Measurements from ENCODE around the gene GPRC5C. TPM values are rescaled to one million over a fixed set of nuclear protein-coding genes. Genes with fewer than 3 reads are reported as not detected.
"Not testable (repeated sequence)": the region's sequence is repeated elsewhere in the genome, so short reads cannot be mapped to it uniquely, and the experiment has no call there.

The GPRC5C gene
- total RNA-seq, 4 donors from 2014 or later: 62.5 to 263 (median 174) TPM

- in situ Hi-C loops (cut with MboI; ENCODE audit: low pct_ligation_motif_present in 1 of 4, low pct_unique_long_range_greater_than_20kb in 1 of 4, low sequenced_read_pairs in 3 of 4) (no loop called here), intact Hi-C loops (cut with DNase I; ENCODE audit: low total_unique reads) (no loop called here)
- Histone ChIP-seq H3K4me3 (no peak overlapping the region), H3K4me1 (peaks cover 0 to 5% (median 0%) of the 10 kb centered on the region in 4 donors), H3K9me3 (no peaks in the 10 kb centered on the region), H3K27me3 (no peaks in the 10 kb centered on the region), H3K36me3 (no peaks in the 10 kb centered on the region), H3K27ac (no peak overlapping the region)
- 40 to 75% methylated on average over 1 to 7 of the region's 7 CpGs for WGBS, 2 donors (ENCODE audit: low coverage in 1 of 2)
- TF ChIP-seq POLR2AphosphoS5 (IDR thresholded peaks at IDR 0.05): no peak
- TF ChIP-seq EP300 (IDR thresholded peaks at IDR 0.05; ENCODE audit: low read depth): no peak
- no peak for TF ChIP-seq POLR2A (IDR thresholded peaks at IDR 0.05)
- TF ChIP-seq, protein P1, sequence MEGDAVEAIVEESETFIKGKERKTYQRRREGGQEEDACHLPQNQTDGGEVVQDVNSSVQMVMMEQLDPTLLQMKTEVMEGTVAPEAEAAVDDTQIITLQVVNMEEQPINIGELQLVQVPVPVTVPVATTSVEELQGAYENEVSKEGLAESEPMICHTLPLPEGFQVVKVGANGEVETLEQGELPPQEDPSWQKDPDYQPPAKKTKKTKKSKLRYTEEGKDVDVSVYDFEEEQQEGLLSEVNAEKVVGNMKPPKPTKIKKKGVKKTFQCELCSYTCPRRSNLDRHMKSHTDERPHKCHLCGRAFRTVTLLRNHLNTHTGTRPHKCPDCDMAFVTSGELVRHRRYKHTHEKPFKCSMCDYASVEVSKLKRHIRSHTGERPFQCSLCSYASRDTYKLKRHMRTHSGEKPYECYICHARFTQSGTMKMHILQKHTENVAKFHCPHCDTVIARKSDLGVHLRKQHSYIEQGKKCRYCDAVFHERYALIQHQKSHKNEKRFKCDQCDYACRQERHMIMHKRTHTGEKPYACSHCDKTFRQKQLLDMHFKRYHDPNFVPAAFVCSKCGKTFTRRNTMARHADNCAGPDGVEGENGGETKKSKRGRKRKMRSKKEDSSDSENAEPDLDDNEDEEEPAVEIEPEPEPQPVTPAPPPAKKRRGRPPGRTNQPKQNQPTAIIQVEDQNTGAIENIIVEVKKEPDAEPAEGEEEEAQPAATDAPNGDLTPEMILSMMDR (IDR thresholded peaks at IDR 0.05): no peak
- DNase-seq: no peak
Measured at GRCh38 chr17:74481621-74482020, 49.7 kb downstream of the GPRC5C start.

DNA sequence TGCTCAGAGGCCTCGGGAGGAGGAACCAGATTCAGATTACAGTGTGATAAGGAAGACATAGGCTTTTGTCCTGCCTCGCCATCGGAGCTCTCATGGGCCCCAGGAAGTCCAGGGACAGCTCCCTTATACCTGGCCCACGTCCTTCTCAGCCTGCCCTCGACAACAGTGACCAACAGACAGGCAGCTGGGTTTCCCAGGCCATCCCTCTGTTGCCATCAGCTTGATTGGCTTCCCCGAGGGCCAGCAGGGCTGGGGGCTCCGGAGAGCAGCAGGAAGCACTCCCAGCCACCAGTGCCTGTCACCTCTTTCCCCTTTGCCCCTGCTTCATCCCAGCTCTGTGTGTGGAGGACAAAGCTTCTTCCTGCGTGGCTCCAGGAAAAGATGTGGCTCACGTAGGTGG, 52.2 kb downstream of the GPRC5C start:
- TF ChIP-seq POLR2AphosphoS5 (IDR thresholded peaks at IDR 0.05) (no peak), POLR2A (IDR thresholded peaks at IDR 0.05) (no peak), EP300 (IDR thresholded peaks at IDR 0.05; ENCODE audit: low read depth) (no peak)
- TF ChIP-seq, protein P1 (IDR thresholded peaks at IDR 0.05): no peak
- H3K4me3 ChIP-seq: no peak overlapping the region
- in situ Hi-C loops (cut with MboI; ENCODE audit: low pct_ligation_motif_present in 1 of 4, low pct_unique_long_range_greater_than_20kb in 1 of 4, low sequenced_read_pairs in 3 of 4) (no loop called here), intact Hi-C loops (cut with DNase I; ENCODE audit: low total_unique reads) (no loop called here)
- no peaks in the 10 kb centered on the region for H3K27me3 ChIP-seq
- WGBS, 2 donors (ENCODE audit: low coverage in 1 of 2): 80 to 84% methylated on average over 1 to 9 of the region's 9 CpGs
- no peak for DNase-seq
- H3K9me3 ChIP-seq: no peaks in the 10 kb centered on the region
- no peak overlapping the region for H3K27ac ChIP-seq
- H3K36me3 ChIP-seq: no peaks in the 10 kb centered on the region
- H3K4me1 ChIP-seq: peaks cover 0 to 3% (median 0%) of the 10 kb centered on the region in 4 donors

DNA sequence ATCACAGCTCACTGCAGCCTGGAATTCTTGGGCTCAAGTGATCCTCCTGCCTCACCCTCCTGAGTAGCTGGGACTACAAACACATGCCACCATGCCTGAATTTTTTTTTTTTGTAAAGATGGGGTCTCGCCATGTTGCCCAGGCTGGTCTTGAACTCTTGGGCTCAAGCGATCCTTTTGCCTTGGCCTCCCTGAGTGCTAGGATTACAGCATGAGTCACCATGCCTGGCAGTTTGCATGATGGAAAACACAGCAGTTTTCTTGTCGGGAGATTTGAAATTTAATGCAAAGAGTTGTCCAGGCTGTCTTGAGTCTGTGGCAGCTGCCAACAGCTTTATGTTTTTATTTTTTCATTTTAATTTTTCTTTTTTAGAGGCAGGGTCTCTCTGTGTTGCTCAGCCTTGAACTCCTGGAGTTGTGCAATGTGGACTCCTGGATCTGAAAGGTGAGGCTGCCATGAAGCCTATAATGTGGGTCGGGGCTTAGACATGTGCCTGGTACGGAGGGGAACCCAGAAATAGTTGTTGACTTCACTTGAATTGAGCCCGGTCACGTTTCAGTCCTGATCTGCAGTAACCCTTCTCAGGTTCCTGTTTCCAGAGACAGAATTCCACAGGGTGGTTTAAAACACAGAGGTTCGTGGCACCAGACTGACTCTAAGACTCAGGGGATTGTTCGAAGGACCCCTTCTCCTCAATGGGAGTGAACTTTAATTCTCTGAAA, 53.3 kb downstream of the GPRC5C start:
- Histone ChIP-seq H3K4me1 (no peaks in the 10 kb centered on the region), H3K9me3 (no peaks in the 10 kb centered on the region), H3K27me3 (no peaks in the 10 kb centered on the region), H3K4me3 (no peak overlapping the region), H3K27ac (no peak overlapping the region), H3K36me3 (no peaks in the 10 kb centered on the region)
- 52 to 56% methylated on average over 4 to 9 of the region's 9 CpGs for WGBS, 2 donors (ENCODE audit: low coverage in 1 of 2)
- in situ Hi-C loops (cut with MboI; ENCODE audit: low pct_ligation_motif_present in 1 of 4, low pct_unique_long_range_greater_than_20kb in 1 of 4, low sequenced_read_pairs in 3 of 4) (no loop called here), intact Hi-C loops (cut with DNase I; ENCODE audit: low total_unique reads) (no loop called here)
- DNase-seq: no peak
- TF ChIP-seq, protein P1 (IDR thresholded peaks at IDR 0.05): no peak
- TF ChIP-seq POLR2AphosphoS5 (IDR thresholded peaks at IDR 0.05): no peak
- no peak for TF ChIP-seq EP300 (IDR thresholded peaks at IDR 0.05; ENCODE audit: low read depth)
- TF ChIP-seq POLR2A (IDR thresholded peaks at IDR 0.05): no peak

- no peaks in the 10 kb centered on the region for H3K36me3 ChIP-seq
- TF ChIP-seq POLR2A (IDR thresholded peaks at IDR 0.05) (no peak), EP300 (IDR thresholded peaks at IDR 0.05; ENCODE audit: low read depth) (no peak), POLR2AphosphoS5 (IDR thresholded peaks at IDR 0.05) (no peak)
- TF ChIP-seq, protein P1 (IDR thresholded peaks at IDR 0.05): no peak
- H3K4me3 ChIP-seq: no peak overlapping the region
- intact Hi-C loops (cut with DNase I; ENCODE audit: low total_unique reads) (no loop called here), in situ Hi-C loops (cut with MboI; ENCODE audit: low pct_ligation_motif_present in 1 of 4, low pct_unique_long_range_greater_than_20kb in 1 of 4, low sequenced_read_pairs in 3 of 4) (no loop called here)
- no peak overlapping the region for H3K27ac ChIP-seq
- DNase-seq: no peak
- 57 to 73% methylated on average over 2 to 5 of the region's 5 CpGs for WGBS, 2 donors (ENCODE audit: low coverage in 1 of 2)
- H3K4me1 ChIP-seq: no peaks in the 10 kb centered on the region
- H3K9me3 ChIP-seq: no peaks in the 10 kb centered on the region
- no peaks in the 10 kb centered on the region for H3K27me3 ChIP-seq
Measured at GRCh38 chr17:74485841-74486240, 54.0 kb downstream of the GPRC5C start.

DNA sequence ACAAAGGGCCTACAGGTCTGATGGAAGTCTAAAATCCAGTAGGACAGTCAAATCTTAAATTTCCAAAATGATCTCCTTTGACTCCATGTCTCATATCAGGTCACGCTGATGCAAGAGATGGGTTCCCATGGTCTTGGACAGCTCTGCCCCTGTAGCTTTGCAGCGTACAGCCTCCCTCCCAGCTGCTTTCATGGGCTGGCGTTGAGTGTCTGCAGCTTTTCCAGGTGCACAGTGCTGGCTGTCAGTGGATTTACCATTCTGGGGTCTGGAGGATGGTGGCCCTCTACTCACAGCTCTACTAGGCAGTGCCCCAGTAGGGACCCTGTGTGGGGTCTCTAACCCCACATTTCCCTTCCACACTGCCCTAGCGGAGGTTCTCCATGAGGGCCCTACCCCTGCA, 56.4 kb downstream of the GPRC5C start:
- H3K4me1 ChIP-seq; H3K36me3 ChIP-seq; H3K27ac ChIP-seq; intact Hi-C loops (cut with DNase I; ENCODE audit: low total_unique reads); H3K27me3 ChIP-seq; in situ Hi-C loops (cut with MboI; ENCODE audit: low pct_ligation_motif_present in 1 of 4, low pct_unique_long_range_greater_than_20kb in 1 of 4, low sequenced_read_pairs in 3 of 4); DNase-seq; H3K4me3 ChIP-seq; H3K9me3 ChIP-seq: not testable (repeated sequence)
- WGBS, 2 donors (ENCODE audit: low coverage in 1 of 2): 100% methylated on average over 4 of the region's 4 CpGs; no CpG with 5 or more reads in 1 of the 2 donors

Data from transverse colon (tissue), 4 donors.